A549 (cell line): ENCODE data around the gene MAVS. TPM values are rescaled to one million over a fixed set of nuclear protein-coding genes. Genes with fewer than 3 reads are reported as not detected.

Experiments used
- ATAC-seq, 2 experiments: fragments of 200-7000 bp in 1 of 2; fragments of >200 bp in 1 of 2; cut with Nextera tagmentation in 1 of 2; cut with Tn5 transposase in 1 of 2; 3 replicates each; pipeline versions ENCODE4 v1.8.0 to v1.9.1; 2018 to 2020; ENCODE audit warnings: mild to moderate bottlenecking in 1 of 2, moderate library complexity in 1 of 2
- CTCF ChIA-PET: fragments of 300-600 bp; sonication (Branson Sonifier 250); formaldehyde crosslinking; extraction: SDS; loops from one replicate; lab custom pipeline; 2021; ENCODE audit warnings: antibody characterized with exemption, inconsistent platforms; lab: Yijun Ruan, JAX
- POLR2A ChIA-PET: fragments of 350-600 bp; formaldehyde crosslinking; extraction: SDS; loops from one replicate; lab custom pipeline; 2021; ENCODE audit warnings: antibody characterized with exemption, inconsistent platforms; lab: Yijun Ruan, JAX
- DNase-seq, 2 experiments: peaks; one replicate each; pipeline versions ENCODE4 v3.0.0 to v3.0.0-alpha.2; 2011 to 2016; ENCODE audit warnings: low read depth in 1 of 2, low spot score in 1 of 2
- FAIRE-seq: peaks from 2 replicates; lab custom pipeline; 2011; peaks lifted over from hg19 to GRCh38; lab: Jason Lieb, UNC
- H3K27ac ChIP-seq, 2 experiments: fragments of >200 bp; sonication (Bioruptor Twin); formaldehyde crosslinking; 3 replicates each; pipeline ENCODE4 v1.5.1; 2016 to 2017
- H3K4me1 ChIP-seq: fragments of >200 bp; sonication (Bioruptor Twin); formaldehyde crosslinking; 3 replicates; pipeline ENCODE4 v1.6.1; 2016
- H3K4me2 ChIP-seq: fragments of >200 bp; sonication (Bioruptor Twin); formaldehyde crosslinking; 3 replicates; pipeline ENCODE4 v1.6.1; 2016
- H3K4me3 ChIP-seq: fragments of >200 bp; sonication (Bioruptor Twin); formaldehyde crosslinking; 3 replicates; pipeline ENCODE4 v1.5.1; 2016
- H3K9me3 ChIP-seq: fragments of >200 bp; sonication (Bioruptor Twin); formaldehyde crosslinking; 3 replicates; pipeline ENCODE4 v1.6.1; 2016
- BHLHE40 ChIP-seq: IDR thresholded peaks from 2 replicates; pipeline ENCODE4 v1.6.1; 2012; ENCODE audit warnings: low read depth, low read length, inconsistent platforms
- CBX8 ChIP-seq: fragments of 200-600 bp; sonication (generic); IDR thresholded peaks from 2 replicates; pipeline ENCODE4 v1.6.1; 2016
- CHD2 ChIP-seq: fragments of 150-350 bp; IDR thresholded peaks from 2 replicates; pipeline ENCODE4 v1.6.1; 2014; ENCODE audit warnings: low read length; ENCODE audit not compliant: partially characterized antibody
- EHF ChIP-seq: fragments of 250-450 bp; sonication (Bioruptor Pico); IDR thresholded peaks from 2 replicates; pipeline ENCODE4 v1.5.0; 2020; ENCODE audit warnings: mild to moderate bottlenecking
- EP300 ChIP-seq, 2 experiments: fragments of >200 bp; sonication (Bioruptor Twin); formaldehyde crosslinking; IDR thresholded peaks; 2 replicates in 1 of 2; 3 replicates in 1 of 2; pipeline ENCODE4 v1.6.1; 2016 to 2017
- FOSB ChIP-seq: fragments of 250-450 bp; sonication (Bioruptor Pico); IDR thresholded peaks from 2 replicates; pipeline ENCODE4 v1.5.0; 2020; ENCODE audit warnings: mild to moderate bottlenecking, moderate library complexity
- FOXS1 ChIP-seq: fragments of 250-450 bp; sonication (Bioruptor Pico); IDR thresholded peaks from 2 replicates; pipeline ENCODE4 v1.5.0; 2020; ENCODE audit warnings: mild to moderate bottlenecking, moderate library complexity
- GATA3 ChIP-seq: IDR thresholded peaks from 2 replicates; pipeline ENCODE4 v1.6.1; 2012; ENCODE audit warnings: borderline replicate concordance
- HOXB13 ChIP-seq: fragments of 250-450 bp; sonication (Bioruptor Pico); IDR thresholded peaks from 2 replicates; pipeline ENCODE4 v1.5.0; 2020; ENCODE audit warnings: low read depth, mild to moderate bottlenecking, moderate library complexity
- HOXB5 ChIP-seq: fragments of 250-450 bp; sonication (Bioruptor Pico); IDR thresholded peaks from 2 replicates; pipeline ENCODE4 v1.5.0; 2020; ENCODE audit warnings: mild to moderate bottlenecking, moderate library complexity
- MAZ ChIP-seq: fragments of 150-350 bp; IDR thresholded peaks from 2 replicates; pipeline ENCODE4 v1.6.1; 2014; ENCODE audit warnings: antibody characterized with exemption, low read depth, low read length, borderline replicate concordance
- NR3C1 ChIP-seq: fragments of >200 bp; sonication (Bioruptor Twin); formaldehyde crosslinking; IDR thresholded peaks from 3 replicates; pipeline ENCODE4 v1.6.1; 2017
- POLR2A ChIP-seq: IDR thresholded peaks from 2 replicates; pipeline ENCODE4 v1.6.1; 2012; ENCODE audit warnings: mild to moderate bottlenecking, low read length
- RARB ChIP-seq: fragments of 250-450 bp; sonication (Bioruptor Pico); IDR thresholded peaks from 2 replicates; pipeline ENCODE4 v1.8.0; 2021; ENCODE audit warnings: mild to moderate bottlenecking, moderate library complexity
- RCOR1 ChIP-seq: fragments of 150-350 bp; IDR thresholded peaks from 2 replicates; pipeline ENCODE4 v1.6.1; 2014; ENCODE audit warnings: antibody characterized with exemption, low read length, low read depth
- RFX5 ChIP-seq: fragments of 450-650 bp; IDR thresholded peaks from 2 replicates; pipeline ENCODE4 v1.7.1; 2014; ENCODE audit warnings: antibody characterized with exemption, mild to moderate bottlenecking, moderate library complexity
- SREBF2 ChIP-seq: fragments of 450-650 bp; IDR thresholded peaks from 2 replicates; pipeline ENCODE4 v1.6.1; 2014; ENCODE audit warnings: mild to moderate bottlenecking, moderate library complexity
- TFCP2L1 ChIP-seq: fragments of 250-450 bp; sonication (Bioruptor Pico); IDR thresholded peaks from 2 replicates; pipeline ENCODE4 v1.5.0; 2021; ENCODE audit warnings: mild to moderate bottlenecking
- TP53 ChIP-seq: fragments of 250-450 bp; sonication (Bioruptor Pico); IDR thresholded peaks from 2 replicates; pipeline ENCODE4 v1.5.0; 2021; ENCODE audit warnings: mild to moderate bottlenecking, moderate library complexity
- ZNF302 ChIP-seq: fragments of 250-450 bp; sonication (Bioruptor Pico); IDR thresholded peaks from 2 replicates; pipeline ENCODE4 v1.9.0; 2021; ENCODE audit warnings: inconsistent platforms, mild to moderate bottlenecking, moderate library complexity
- ZSCAN20 ChIP-seq: fragments of 250-450 bp; sonication (Bioruptor Pico); IDR thresholded peaks from 2 replicates; pipeline ENCODE4 v1.8.0; 2022; ENCODE audit warnings: mild to moderate bottlenecking, moderate library complexity
- WGBS: methylation state at CpG from one replicate; pipeline ENCODE4 v1.1.6; 2017; ENCODE audit errors: missing lambda C conversion rate; 5-methylcytosine and 5-hydroxymethylcytosine counted together
- polyA plus RNA-seq, 4 experiments: library from polyadenylated mRNA; depleted of rRNA in 3 of 4; stranded (reverse); fragments of >200 nt; fragmentation: RNase III in 1 of 4; extraction: RNeasy Plus Mini Kit Qiagen cat#74134 plus additional on column Dnase treatment in 1 of 4; gene quantifications; 2 replicates in 3 of 4; 3 replicates in 1 of 4; pipeline ENCODE4 v1.2.3, GENCODE V29; 2011 to 2017
- TF ChIP-seq, protein P1 (sequence below): fragments of 200-600 bp; sonication (generic); IDR thresholded peaks from 2 replicates; pipeline ENCODE4 v1.6.1; 2016; ENCODE audit warnings: antibody characterized with exemption, mild to moderate bottlenecking, moderate library complexity
- TF ChIP-seq, protein P2 (sequence below): fragments of 450-650 bp; IDR thresholded peaks from 2 replicates; pipeline ENCODE4 v1.6.1; 2014; ENCODE audit warnings: antibody characterized with exemption
- TF ChIP-seq, protein P3 (sequence below): IDR thresholded peaks from 2 replicates; pipeline ENCODE4 v1.6.1; 2012; ENCODE audit warnings: low read depth, borderline replicate concordance
- TF ChIP-seq, protein P4 (sequence below): fragments of 150-350 bp; IDR thresholded peaks from 2 replicates; pipeline ENCODE4 v1.6.1; 2014; ENCODE audit warnings: low read depth, mild to moderate bottlenecking, low read length
- TF ChIP-seq, protein P5 (sequence below): fragments of >200 bp; sonication (Bioruptor Twin); formaldehyde crosslinking; IDR thresholded peaks from 3 replicates; pipeline ENCODE4 v1.6.1; 2016

Gene MAVS
- polyA plus RNA-seq, 2 of the 4 experiments (the other 2 are of a cell fraction), result 18.9 to 31.0 TPM

DNA sequence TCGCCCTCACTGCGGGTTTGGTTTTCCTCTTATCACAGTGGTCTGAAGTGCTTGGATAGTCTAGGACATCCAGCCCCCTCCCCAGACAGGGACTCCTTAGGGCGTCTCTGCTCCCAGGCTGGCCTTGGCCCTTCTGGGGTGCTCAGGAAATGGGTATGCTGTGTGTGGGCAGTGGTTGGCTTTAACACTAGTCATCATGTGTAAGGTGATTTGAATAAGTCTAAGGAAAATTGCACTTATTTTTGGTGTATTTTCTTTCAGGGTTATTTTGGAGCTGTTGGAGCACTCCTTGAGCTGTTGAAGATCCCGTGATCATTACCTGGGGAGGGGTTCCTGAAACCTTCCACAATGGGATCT is 76.3 kb downstream of the MAVS start:
- H3K4me1 ChIP-seq, result peaks cover 14% of the 10 kb centered on the region; the same call in 2 of the 3 replicates
- TF ChIP-seq EP300 (IDR thresholded peaks at IDR 0.05) (no peak), HOXB5 (CRISPR knock-in tag) (no peak), FOSB (CRISPR knock-in tag) (no peak), CHD2 (no peak), RFX5 (no peak), TP53 (CRISPR knock-in tag) (no peak), ZNF302 (CRISPR knock-in tag) (no peak), RARB (CRISPR knock-in tag) (no peak), RCOR1 (no peak)
- ChIA-PET POLR2A (no interaction called here), CTCF (interaction anchor here (1.2 kb wide), 1 partner anchor 162 kb away, joined by 3 read pairs; no protein-coding TSS in a partner anchor)
- no peak overlapping the region for H3K4me3 ChIP-seq
- FAIRE-seq (no peak), DNase-seq (no peak), ATAC-seq (no peak)
- H3K27ac ChIP-seq, result no peak overlapping the region
- 92% methylated on average over 4 of the region's 4 CpGs for WGBS
- H3K9me3 ChIP-seq, result no peaks in the 10 kb centered on the region
- no peak overlapping the region for H3K4me2 ChIP-seq

DNA sequence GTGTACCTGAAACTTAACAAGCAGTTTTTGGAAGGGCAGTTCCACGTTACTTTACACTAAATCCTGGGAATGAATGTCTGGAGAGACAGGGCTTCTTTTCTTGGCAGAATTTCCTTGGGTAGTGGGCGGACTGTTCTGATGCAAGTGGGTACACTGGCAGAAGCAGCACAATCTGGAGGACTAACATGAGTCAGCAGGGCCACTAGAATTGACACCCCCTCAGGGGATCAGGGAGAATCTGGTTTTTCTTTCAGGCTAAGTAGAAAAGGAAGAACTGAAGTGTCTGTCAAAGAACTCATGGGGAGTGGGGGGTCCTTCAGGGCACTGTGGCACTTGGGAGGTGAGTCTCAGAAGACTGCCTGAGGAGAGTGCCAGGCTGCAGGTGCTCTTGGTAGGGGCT is 77.2 kb downstream of the MAVS start:
- no peaks in the 10 kb centered on the region for H3K9me3 ChIP-seq
- 94% methylated on average over 2 of the region's 2 CpGs for WGBS
- DNase-seq (no peak), FAIRE-seq (no peak), ATAC-seq (no peak)
- H3K4me2 ChIP-seq, result no peak overlapping the region
- H3K4me1 ChIP-seq, result peaks cover 14% of the 10 kb centered on the region; the same call in 2 of the 3 replicates
- peak overlapping the region in 1 of 2 experiments; percentile 49; a peak in 1 of 6 replicates for H3K27ac ChIP-seq
- TF ChIP-seq RCOR1 (no peak), GATA3 (no peak)
- CTCF ChIA-PET, result interaction anchor here (1.2 kb wide), 1 partner anchor 161 kb away, joined by 3 read pairs; no protein-coding TSS in a partner anchor
- POLR2A ChIA-PET, result interaction anchor here (0.6 kb wide), 1 partner anchor 32 kb away, joined by 6 read pairs; no protein-coding TSS in a partner anchor
- no peak overlapping the region for H3K4me3 ChIP-seq

DNA sequence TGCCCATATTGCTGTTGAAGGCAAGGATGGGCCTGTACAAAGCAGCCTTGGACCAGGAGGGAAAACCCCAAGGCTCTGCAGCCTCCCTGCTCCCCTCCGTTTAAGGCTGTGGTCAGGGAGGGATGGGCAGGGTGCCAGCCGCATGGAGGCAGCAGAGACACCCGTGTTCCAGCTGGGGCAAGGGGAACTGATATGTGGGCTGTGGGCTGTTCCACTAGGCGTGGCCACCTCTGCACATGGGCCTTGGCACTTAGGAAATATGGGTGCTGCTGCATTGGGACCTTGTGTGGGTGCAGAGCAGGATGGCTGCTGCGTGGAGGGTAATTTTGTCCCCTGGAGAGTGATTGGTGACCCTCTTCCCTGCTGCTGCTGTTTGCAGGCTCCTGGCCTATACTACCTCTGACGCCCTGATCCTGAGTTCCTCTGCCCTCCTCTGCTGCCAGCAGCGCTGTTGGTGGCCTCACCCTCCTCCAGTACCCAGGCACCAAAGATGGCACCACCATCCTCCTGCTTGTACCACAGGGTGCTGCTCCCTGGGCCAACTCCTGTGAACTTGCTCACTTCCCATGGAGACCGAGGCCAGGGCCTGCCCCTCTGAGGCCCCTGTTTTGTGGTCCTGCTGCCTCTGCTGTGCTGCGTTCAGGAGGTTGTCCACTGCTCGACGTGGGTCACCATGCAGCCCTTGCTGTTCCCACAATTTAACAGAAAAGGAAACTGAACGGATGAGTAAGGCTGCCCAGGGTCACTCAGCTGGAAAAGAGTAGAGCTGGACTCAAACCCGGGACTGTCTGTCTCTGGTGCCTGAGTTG is 77.9 kb downstream of the MAVS start:
- 85% methylated on average over 13 of the region's 13 CpGs for WGBS
- Histone ChIP-seq H3K9me3 (no peaks in the 10 kb centered on the region), H3K4me1 (peaks cover 14% of the 10 kb centered on the region; the same call in 2 of the 3 replicates), H3K4me3 (no peak overlapping the region), H3K27ac (0 out of 6 replicates have a peak overlapping the region, but pooled peaks of 1 of the 2 experiments have one; percentile 49), H3K4me2 (no peak overlapping the region)
- POLR2A ChIA-PET, result no interaction called here
- no peak for FAIRE-seq
- no peak for DNase-seq
- CTCF ChIA-PET, result interaction anchor here (1.2 kb wide), 1 partner anchor 160 kb away, joined by 3 read pairs; no protein-coding TSS in a partner anchor
- no peak for TF ChIP-seq BHLHE40
- TF ChIP-seq FOXS1, result no peak
- TF ChIP-seq, protein P1, sequence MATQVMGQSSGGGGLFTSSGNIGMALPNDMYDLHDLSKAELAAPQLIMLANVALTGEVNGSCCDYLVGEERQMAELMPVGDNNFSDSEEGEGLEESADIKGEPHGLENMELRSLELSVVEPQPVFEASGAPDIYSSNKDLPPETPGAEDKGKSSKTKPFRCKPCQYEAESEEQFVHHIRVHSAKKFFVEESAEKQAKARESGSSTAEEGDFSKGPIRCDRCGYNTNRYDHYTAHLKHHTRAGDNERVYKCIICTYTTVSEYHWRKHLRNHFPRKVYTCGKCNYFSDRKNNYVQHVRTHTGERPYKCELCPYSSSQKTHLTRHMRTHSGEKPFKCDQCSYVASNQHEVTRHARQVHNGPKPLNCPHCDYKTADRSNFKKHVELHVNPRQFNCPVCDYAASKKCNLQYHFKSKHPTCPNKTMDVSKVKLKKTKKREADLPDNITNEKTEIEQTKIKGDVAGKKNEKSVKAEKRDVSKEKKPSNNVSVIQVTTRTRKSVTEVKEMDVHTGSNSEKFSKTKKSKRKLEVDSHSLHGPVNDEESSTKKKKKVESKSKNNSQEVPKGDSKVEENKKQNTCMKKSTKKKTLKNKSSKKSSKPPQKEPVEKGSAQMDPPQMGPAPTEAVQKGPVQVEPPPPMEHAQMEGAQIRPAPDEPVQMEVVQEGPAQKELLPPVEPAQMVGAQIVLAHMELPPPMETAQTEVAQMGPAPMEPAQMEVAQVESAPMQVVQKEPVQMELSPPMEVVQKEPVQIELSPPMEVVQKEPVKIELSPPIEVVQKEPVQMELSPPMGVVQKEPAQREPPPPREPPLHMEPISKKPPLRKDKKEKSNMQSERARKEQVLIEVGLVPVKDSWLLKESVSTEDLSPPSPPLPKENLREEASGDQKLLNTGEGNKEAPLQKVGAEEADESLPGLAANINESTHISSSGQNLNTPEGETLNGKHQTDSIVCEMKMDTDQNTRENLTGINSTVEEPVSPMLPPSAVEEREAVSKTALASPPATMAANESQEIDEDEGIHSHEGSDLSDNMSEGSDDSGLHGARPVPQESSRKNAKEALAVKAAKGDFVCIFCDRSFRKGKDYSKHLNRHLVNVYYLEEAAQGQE, result no peak
- TF ChIP-seq EHF, result no peak
- no peak for TF ChIP-seq EP300 (IDR thresholded peaks at IDR 0.05)
- TF ChIP-seq TFCP2L1, result no peak
- no peak for TF ChIP-seq MAZ
- no peak for TF ChIP-seq POLR2A
- TF ChIP-seq, protein P2, sequence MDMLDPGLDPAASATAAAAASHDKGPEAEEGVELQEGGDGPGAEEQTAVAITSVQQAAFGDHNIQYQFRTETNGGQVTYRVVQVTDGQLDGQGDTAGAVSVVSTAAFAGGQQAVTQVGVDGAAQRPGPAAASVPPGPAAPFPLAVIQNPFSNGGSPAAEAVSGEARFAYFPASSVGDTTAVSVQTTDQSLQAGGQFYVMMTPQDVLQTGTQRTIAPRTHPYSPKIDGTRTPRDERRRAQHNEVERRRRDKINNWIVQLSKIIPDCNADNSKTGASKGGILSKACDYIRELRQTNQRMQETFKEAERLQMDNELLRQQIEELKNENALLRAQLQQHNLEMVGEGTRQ, result no peak
- no peak for TF ChIP-seq CHD2
- no peak for TF ChIP-seq RFX5
- TF ChIP-seq, protein P3, sequence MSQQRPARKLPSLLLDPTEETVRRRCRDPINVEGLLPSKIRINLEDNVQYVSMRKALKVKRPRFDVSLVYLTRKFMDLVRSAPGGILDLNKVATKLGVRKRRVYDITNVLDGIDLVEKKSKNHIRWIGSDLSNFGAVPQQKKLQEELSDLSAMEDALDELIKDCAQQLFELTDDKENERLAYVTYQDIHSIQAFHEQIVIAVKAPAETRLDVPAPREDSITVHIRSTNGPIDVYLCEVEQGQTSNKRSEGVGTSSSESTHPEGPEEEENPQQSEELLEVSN, result no peak
- TF ChIP-seq, protein P4, sequence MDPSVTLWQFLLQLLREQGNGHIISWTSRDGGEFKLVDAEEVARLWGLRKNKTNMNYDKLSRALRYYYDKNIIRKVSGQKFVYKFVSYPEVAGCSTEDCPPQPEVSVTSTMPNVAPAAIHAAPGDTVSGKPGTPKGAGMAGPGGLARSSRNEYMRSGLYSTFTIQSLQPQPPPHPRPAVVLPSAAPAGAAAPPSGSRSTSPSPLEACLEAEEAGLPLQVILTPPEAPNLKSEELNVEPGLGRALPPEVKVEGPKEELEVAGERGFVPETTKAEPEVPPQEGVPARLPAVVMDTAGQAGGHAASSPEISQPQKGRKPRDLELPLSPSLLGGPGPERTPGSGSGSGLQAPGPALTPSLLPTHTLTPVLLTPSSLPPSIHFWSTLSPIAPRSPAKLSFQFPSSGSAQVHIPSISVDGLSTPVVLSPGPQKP, result no peak
- TF ChIP-seq CBX8, result no peak
- no peak for TF ChIP-seq HOXB13
- TF ChIP-seq NR3C1, result no peak
- TF ChIP-seq, protein P5, sequence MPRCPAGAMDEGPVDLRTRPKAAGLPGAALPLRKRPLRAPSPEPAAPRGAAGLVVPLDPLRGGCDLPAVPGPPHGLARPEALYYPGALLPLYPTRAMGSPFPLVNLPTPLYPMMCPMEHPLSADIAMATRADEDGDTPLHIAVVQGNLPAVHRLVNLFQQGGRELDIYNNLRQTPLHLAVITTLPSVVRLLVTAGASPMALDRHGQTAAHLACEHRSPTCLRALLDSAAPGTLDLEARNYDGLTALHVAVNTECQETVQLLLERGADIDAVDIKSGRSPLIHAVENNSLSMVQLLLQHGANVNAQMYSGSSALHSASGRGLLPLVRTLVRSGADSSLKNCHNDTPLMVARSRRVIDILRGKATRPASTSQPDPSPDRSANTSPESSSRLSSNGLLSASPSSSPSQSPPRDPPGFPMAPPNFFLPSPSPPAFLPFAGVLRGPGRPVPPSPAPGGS, result no peak
- no peak for TF ChIP-seq SREBF2
- no peak for TF ChIP-seq ZSCAN20 (CRISPR knock-in tag)
- TF ChIP-seq, all 56 proteins: peak for 0
- ATAC-seq, result 0 out of 6 replicates have a peak, but pooled peaks of 1 of the 2 experiments have one; percentile 30
